Hippocampal formation (tissue), 2 donors: ENCODE measurements around the gene CEP89.
"Not testable (repeated sequence)": the region's sequence is repeated elsewhere in the genome, so short reads cannot be mapped to it uniquely, and the experiment has no call there.

ENCODE experiments used
- DNase-seq, 2 donors: peaks; one replicate each; lab custom pipeline; 2025; lab: John Stamatoyannopoulos, UW

Gene CEP89

DNA sequence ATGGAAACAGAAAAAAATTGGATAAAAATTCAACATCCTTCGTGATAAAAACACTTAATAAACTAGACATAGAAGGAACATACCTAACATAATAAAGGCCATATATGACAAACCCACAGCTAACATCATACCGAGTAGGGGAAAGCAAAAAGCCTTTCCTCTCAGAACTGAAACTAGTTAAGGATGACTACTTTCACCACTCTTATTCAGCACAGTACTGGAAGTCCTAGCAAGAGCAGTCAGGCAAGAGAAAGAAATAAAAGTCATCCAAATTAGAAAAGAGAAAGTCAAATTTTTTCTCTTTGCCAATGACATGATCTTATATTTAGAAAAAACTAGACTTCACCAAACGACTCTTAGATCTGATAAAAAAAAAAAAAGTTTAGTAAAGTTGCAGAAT lies 76.4 kb downstream of the CEP89 start:
- DNase-seq, result no peak

DNA sequence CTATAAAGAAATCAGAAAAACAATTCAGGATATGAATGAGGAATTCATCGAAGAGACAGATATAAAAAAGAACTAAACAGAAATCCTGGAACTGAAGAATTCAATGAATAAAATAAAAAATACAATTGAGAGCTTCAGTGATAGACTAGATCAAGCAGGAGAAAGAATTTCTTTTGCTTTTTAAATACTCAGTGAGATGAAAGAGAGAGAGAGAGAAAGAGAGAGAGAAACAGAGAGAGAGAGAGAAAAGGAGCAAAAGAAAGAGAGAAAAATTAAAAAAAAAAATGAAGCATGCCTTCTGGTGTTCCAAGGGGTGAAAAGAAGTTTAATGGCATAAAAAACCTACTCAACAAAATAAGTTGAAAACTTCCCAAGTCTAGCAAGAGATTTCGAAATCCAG lies 80.1 kb downstream of the CEP89 start:
- DNase-seq, result no peak

- no peak for DNase-seq
Measured at GRCh38 chr19:32890841-32891240, 80.9 kb downstream of the CEP89 start.

DNA sequence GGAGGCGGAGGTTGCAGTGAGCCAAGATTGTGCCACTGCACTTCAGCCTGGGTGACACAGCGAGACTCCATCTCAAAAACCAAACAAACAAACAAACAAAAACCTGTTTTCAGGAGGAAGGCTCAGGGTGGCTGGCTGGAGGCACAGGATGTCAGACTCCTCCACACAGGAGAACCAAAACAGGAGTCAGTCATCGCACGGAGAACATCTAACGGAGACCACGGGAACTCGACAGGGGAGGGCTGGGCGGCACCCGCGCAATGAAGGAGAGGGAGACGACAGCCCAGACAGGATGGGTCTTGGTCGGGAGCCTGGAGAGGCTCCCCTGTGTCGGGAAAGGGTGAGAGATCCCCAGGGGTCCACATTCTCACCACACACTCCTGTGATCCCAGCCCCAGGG lies 81.4 kb downstream of the CEP89 start:
- no peak for DNase-seq

- no peak for DNase-seq
Measured at GRCh38 chr19:32889137-32889934, 82.4 kb downstream of the CEP89 start.

DNA sequence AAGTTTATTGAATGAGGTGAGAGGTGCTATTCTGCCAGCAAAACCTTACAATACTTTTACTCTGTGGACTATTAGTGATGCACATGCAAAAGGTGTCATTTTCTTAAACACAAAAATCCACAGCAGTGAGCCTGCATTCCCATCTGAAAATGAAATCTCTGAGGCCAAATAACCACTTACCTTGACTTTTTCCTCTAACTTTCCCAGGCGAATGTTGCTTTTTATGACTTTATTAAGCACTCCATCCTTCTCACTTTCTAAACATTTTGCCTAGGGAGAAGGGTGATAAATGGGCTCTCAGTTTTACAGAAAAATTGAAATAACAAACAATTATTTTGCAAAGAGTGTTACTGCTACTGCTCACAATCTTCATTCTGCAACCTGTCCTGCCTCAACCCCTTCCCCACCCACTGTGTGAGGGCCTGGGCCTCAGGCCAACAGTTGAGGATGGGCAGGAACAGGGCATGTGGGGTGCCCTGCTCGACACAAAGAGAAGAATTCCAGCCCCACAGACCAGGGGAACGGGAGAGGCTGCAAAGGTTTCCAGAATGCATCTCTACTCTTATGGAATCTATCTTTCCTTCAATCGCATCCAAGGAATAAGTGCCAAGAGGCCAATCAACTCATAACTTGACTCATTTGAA lies 84.1 kb downstream of the CEP89 start:
- DNase-seq, result no peak

DNA sequence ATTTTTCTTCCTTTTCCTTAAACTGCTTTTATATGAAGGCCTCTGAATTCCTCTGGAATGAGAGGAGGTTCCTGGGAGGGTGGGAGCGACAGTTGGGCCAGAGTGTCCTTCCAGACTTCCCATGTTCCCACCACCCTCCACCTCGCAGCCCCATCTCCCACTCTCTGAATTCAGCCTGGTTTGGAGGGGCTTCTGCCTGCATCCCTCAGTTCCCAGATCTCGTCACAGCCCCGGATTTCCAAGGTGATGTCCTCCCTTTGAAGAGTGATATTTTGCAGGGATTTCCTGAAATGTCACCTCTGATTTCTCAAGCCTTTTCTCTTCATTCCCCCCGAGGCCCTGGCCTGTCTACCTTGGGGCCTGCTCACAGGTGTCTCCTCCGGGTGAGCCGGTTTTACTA lies 85.5 kb downstream of the CEP89 start:
- DNase-seq, result no peak

DNA sequence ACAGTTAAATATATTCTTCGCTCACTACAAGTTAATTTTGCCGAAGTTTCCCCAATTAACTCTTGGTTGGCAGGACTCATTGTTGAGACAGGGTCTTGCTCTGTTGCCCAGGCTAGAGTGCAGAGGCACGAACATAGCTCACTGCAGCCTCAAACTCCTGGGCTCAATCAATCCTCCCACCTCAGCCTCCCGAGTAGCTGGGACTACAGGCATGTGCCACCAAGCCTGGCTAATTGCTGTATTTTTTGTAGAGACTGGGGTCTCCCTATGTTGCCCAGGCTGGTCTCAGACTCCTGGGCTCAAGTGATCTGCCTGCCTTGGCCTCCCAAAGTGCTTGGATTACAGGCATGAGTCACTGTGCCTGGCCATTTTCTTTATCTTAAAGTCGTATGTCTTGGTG lies 86.5 kb downstream of the CEP89 start:
- not testable (repeated sequence) for DNase-seq

GRCh38 chr19:32881766-32882165 lies 90.0 kb downstream of the CEP89 start:
- no peak for DNase-seq

GRCh38 chr19:32880622-32881021 lies 91.1 kb downstream of the CEP89 start:
- DNase-seq, result no peak

DNA sequence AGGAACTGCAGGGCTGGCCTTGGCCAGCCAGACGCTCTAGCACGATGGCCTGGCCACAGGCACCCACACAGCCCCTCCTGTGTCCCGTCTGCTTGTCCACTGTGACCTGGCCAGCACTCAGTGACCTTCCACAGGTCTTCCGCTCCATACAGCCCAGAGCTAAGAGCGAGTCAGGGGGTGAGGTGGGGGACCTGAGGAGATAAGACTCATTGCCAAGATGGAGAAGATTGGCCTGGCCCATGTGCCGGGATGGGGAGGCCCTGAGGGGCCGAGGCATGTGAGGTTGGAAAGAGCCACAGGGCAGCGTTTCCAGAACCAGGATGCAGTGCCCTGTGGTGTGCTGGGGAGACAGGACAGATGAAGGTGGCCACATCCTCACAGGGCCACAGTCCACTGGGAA lies 92.0 kb downstream of the CEP89 start:
- no peak for DNase-seq

GRCh38 chr19:32878988-32879387 lies 92.8 kb downstream of the CEP89 start:
- no peak for DNase-seq

DNA sequence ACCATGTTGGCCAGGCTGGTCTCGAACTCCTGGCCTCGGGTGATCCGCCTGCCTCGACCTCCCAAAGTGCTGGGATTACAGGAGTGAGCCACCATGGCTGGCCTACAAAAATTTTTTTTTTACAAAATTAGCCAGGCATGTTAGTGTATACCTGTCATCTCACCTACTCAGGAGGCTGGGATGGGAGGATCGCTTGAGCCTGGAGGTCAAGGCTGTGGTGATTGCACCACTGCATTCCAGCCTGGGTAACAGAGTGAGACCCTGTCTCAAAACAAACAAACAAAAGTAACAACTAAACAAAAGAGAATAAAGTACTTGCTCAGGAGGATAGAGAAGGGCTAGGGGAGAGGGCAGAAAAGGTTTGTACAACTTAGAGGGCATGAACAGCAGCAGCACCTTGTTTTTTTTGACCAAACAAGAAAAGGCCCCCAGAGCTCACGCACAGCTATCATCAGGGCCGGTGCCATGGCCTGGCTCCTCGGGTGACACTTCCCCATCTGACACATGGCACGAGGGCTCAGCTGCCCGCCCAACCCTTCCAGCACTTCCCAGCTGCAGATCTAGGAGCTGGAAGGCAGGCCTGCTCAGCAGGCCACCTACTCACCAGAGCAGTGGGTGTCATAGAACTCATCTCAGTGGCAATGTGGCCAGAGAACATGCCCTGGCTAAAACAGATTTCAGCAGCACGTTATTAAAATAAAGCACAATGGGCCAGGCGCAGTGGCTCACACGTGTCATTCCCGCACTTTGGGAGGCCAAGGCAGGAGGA lies 93.6 kb downstream of the CEP89 start:
- no peak for DNase-seq

DNA sequence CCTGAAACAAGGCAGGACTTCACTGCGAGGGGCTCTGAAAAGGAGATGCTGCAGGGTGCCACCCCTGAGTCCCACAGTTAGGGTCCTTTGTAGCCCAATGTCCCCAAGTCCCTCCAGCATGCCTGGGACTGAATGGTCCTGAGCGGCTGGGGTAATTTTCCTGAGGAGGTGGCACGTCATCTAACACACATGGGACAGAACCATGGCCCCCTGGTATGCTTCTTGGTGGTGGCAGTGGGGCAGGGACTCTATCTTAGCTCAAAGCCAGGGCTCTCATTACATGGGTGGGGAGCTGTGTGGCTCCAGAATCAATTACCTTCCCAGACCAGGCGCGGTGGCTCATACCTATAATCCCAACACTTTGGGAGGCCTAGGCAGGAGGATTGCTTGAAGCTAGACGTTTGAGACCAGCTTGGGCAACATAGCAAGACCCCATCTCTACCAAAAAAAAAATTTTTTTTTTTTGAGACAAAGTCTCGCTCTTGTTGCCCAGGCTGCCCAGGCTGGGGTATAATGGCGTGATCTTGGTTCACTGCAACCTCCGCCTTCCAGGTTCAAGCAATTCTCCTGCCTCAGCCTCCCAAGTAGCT lies 94.3 kb downstream of the CEP89 start:
- no peak for DNase-seq

GRCh38 chr19:32876919-32877285 lies 94.9 kb downstream of the CEP89 start:
- no peak for DNase-seq

DNA sequence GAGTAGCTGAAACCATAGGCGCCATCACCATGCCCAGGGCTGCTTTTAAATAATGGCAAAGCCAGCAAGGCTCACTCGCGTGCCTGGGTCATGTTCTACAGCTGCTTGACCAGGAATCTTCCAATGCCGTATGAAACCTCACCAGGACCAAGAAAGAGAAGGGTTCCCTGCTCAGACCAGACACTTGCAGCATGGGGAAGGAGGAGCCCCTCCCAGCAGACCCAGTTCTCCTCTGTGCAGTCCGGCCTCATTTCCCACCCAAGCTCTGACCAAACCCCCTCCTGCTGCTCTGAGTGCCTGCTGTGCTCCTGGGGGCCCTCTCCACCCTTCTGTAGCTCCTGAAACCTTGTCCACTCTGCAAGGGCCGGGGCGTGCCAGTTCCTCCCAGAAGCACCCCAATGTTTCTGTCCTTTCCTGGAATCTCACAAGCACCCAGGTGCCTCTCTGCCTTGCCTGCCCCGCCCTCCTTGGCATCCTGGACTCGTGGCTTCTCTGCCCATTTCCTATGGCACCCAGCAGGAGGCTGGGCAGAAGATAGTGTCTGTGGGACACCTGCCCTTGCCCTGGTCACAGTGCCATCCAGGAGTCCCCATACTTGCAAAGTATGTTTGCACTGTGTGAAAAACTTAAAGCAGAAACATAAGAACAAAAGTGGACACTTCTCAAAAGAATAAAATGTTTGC lies 95.4 kb downstream of the CEP89 start:
- no peak for DNase-seq

DNA sequence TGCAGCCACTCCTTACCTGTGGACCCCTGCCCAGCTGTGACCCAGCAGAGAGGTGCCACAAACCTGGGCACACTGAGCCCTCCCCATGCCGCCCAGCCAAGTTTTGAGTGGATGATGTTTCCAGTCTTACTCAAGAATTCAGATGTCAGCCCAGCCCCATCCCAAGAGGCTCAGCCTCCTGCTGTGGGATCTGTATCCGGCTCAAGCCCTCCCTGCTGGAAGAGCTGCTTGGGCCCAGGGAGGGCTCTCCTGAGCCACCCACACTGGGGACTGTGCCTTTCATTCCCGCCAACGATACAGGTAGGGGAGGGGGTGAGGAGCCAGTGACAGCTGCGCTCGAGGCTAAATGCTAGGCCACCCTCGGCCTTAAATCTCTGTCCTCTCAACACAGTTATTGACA lies 96.3 kb downstream of the CEP89 start:
- DNase-seq, result no peak

- no peak for DNase-seq
Measured at GRCh38 chr19:32874605-32875004, 97.2 kb downstream of the CEP89 start.

- DNase-seq, result no peak
Measured at GRCh38 chr19:32873247-32873959, 98.4 kb downstream of the CEP89 start.

DNA sequence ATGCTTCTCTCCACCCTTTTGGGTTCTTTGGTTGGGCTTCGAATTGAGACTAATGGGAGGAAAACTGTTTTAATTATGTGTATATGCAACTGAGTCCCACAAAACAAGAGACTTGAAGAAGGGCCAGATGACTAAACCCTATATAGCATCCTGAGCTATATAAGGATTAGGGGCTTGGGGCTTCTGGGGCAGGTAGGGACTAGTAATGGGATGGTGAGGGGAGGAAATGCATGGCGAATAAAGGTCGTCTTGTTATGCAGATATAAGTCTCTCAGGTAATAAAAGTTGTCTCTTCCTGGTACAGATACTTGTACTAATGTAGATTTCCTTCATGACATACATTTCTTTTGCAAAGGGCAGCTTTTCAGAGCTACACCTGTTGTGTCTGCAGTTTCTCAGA lies 99.4 kb downstream of the CEP89 start:
- no peak for DNase-seq

- DNase-seq, result no peak
Measured at GRCh38 chr19:32870981-32871451, 100.7 kb downstream of the CEP89 start.
